SK-N-SH (cell line): ENCODE measurements around the gene LAMTOR4. TPM values are rescaled to one million over a fixed set of nuclear protein-coding genes. Genes with fewer than 3 reads are reported as not detected.

Source experiments
- CTCF ChIA-PET: fragments of 300-600, 350-600 bp; formaldehyde crosslinking; extraction: SDS; loops from one replicate; lab custom pipeline; 2021; lab: Yijun Ruan, JAX
- POLR2A ChIA-PET: fragments of 350-600 bp; sonication (Branson Sonifier 250); formaldehyde crosslinking; extraction: SDS; loops from one replicate; lab custom pipeline; 2020; ENCODE audit warnings: antibody characterized with exemption, inconsistent platforms; lab: Yijun Ruan, JAX
- DNase-seq: peaks from one replicate; pipeline ENCODE4 v3.0.0; 2012
- H2AFZ ChIP-seq: fragments of 200-600 bp; sonication (generic); 2 replicates; pipeline ENCODE4 v1.8.1; 2016; ENCODE audit warnings: antibody characterized with exemption, mild to moderate bottlenecking, low read depth
- H3F3A ChIP-seq: fragments of 200-600 bp; sonication (generic); replicated peaks from 2 replicates; pipeline ENCODE3; 2016; ENCODE audit warnings: antibody characterized with exemption, mild to moderate bottlenecking; ENCODE audit not compliant: insufficient read depth
- H3K27ac ChIP-seq, 2 experiments: fragments of 200-500 bp in 1 of 2; fragments of 200-600 bp in 1 of 2; sonication (Bioruptor generic) in 1 of 2; sonication (generic), shearing (Covaris generic) in 1 of 2; 2 replicates each; pipeline versions ENCODE4 v1.5.1 to v1.6.1; 2014 to 2016; ENCODE audit warnings: low read depth in 2 of 2, inconsistent platforms in 1 of 2, low read length in 1 of 2, mild to moderate bottlenecking in 1 of 2, mixed read lengths in 1 of 2
- H3K27me3 ChIP-seq: fragments of 200-600 bp; sonication (generic), shearing (Covaris generic); 2 replicates; pipeline ENCODE4 v1.6.1; 2016; ENCODE audit warnings: mixed run types; ENCODE audit not compliant: insufficient read depth
- H3K36me3 ChIP-seq, 2 experiments: fragments of 200-500 bp in 1 of 2; fragments of 200-600 bp in 1 of 2; sonication (Bioruptor generic) in 1 of 2; sonication (generic) in 1 of 2; replicated peaks in 1 of 2; 2 replicates each; pipeline versions ENCODE3 to v1.5.1; 2014 to 2016; ENCODE audit warnings: low read length in 1 of 2, mild to moderate bottlenecking in 1 of 2; ENCODE audit not compliant: insufficient read depth in 2 of 2, control insufficient read depth in 1 of 2
- H3K4me1 ChIP-seq, 2 experiments: fragments of 200-500 bp in 1 of 2; fragments of 200-600 bp in 1 of 2; sonication (Bioruptor generic) in 1 of 2; sonication (generic), shearing (Covaris generic) in 1 of 2; 2 replicates each; pipeline versions ENCODE4 v1.5.1 to v1.6.1; 2014 to 2016; ENCODE audit warnings: low read depth in 1 of 2, low read length in 1 of 2, mixed run types in 1 of 2; ENCODE audit not compliant: insufficient read depth in 2 of 2, control insufficient read depth in 1 of 2
- H3K4me2 ChIP-seq: fragments of 200-600 bp; sonication (generic), shearing (Covaris generic); 2 replicates; pipeline ENCODE4 v1.6.1; 2017; ENCODE audit warnings: mixed run types
- H3K4me3 ChIP-seq, 2 experiments: fragments of 200-500 bp in 1 of 2; fragments of 200-600 bp in 1 of 2; sonication (Bioruptor generic) in 1 of 2; sonication (generic), shearing (Covaris generic) in 1 of 2; 2 replicates each; pipeline versions ENCODE4 v1.5.1 to v1.8.1; 2014 to 2016; ENCODE audit warnings: low read depth in 2 of 2, inconsistent platforms in 1 of 2, low read length in 1 of 2, mild to moderate bottlenecking in 1 of 2, mixed read lengths in 1 of 2, moderate library complexity in 1 of 2
- H3K79me2 ChIP-seq: fragments of 200-600 bp; sonication (generic); 2 replicates; pipeline ENCODE4 v1.8.1; 2017; ENCODE audit warnings: mild to moderate bottlenecking; ENCODE audit not compliant: insufficient read depth
- H3K9ac ChIP-seq: fragments of 200-600 bp; sonication (generic); 2 replicates; pipeline ENCODE4 v1.6.1; 2017; ENCODE audit warnings: mixed run types
- H3K9me2 ChIP-seq: fragments of 200-600 bp; sonication (generic); 2 replicates; pipeline ENCODE4 v1.6.1; 2017; ENCODE audit warnings: mixed run types
- H3K9me3 ChIP-seq: fragments of 200-600 bp; sonication (generic); 2 replicates; pipeline ENCODE4 v1.6.1; 2017; ENCODE audit warnings: mixed run types, mild to moderate bottlenecking, moderate library complexity
- H4K20me1 ChIP-seq: fragments of 200-600 bp; sonication (generic); 2 replicates; pipeline ENCODE4 v1.6.1; 2017; ENCODE audit warnings: mild to moderate bottlenecking, mixed run types; ENCODE audit not compliant: insufficient read depth
- CHD2 ChIP-seq: fragments of 150-350 bp; IDR thresholded peaks from 2 replicates; pipeline ENCODE4 v1.6.1; 2018; ENCODE audit warnings: low read length; ENCODE audit not compliant: partially characterized antibody
- CTCF ChIP-seq: fragments of 200-600 bp; sonication (generic); IDR thresholded peaks from 2 replicates; pipeline ENCODE4 v1.6.1; 2017; ENCODE audit warnings: antibody characterized with exemption, mild to moderate bottlenecking, moderate library complexity
- EP300 ChIP-seq, 2 experiments: IDR thresholded peaks; 2 replicates each; pipeline versions ENCODE4 v1.4.0 to v1.6.1; 2012; ENCODE audit warnings: borderline replicate concordance in 1 of 2, low read depth in 1 of 2, low read length in 1 of 2
- EZH2phosphoT487 ChIP-seq: fragments of 200-600 bp; sonication (generic); IDR thresholded peaks from 2 replicates; pipeline ENCODE4 v1.6.1; 2017; ENCODE audit warnings: low read depth, mixed run types, mild to moderate bottlenecking, antibody characterized with exemption, moderate library complexity, borderline replicate concordance
- FOSL2 ChIP-seq: IDR thresholded peaks from 2 replicates; pipeline ENCODE4 v1.4.0; 2012; ENCODE audit warnings: low read depth, mild to moderate bottlenecking, moderate library complexity, borderline replicate concordance
- FOXJ3 ChIP-seq: sonication (generic); formaldehyde crosslinking; IDR thresholded peaks from 2 replicates; pipeline ENCODE4 v1.5.1; 2020; ENCODE audit warnings: mild to moderate bottlenecking, missing genetic modification reagents
- FOXM1 ChIP-seq: IDR thresholded peaks from 2 replicates; pipeline ENCODE4 v1.4.0; 2012; ENCODE audit warnings: low read depth, mild to moderate bottlenecking
- IRF3 ChIP-seq: fragments of 150-350 bp; IDR thresholded peaks from 2 replicates; pipeline ENCODE4 v1.6.1; 2016; ENCODE audit warnings: mild to moderate bottlenecking, low read depth, low read length
- MAX ChIP-seq: IDR thresholded peaks from 2 replicates; pipeline ENCODE4 v1.4.0; 2012; ENCODE audit warnings: low read depth
- MEF2A ChIP-seq: IDR thresholded peaks from 2 replicates; pipeline ENCODE4 v1.4.0; 2012; ENCODE audit warnings: low read depth, borderline replicate concordance
- MXI1 ChIP-seq: IDR thresholded peaks from 2 replicates; pipeline ENCODE4 v1.6.1; 2012; ENCODE audit warnings: mild to moderate bottlenecking, low read depth, low read length, improper control_type of control experiment
- NFIC ChIP-seq: IDR thresholded peaks from 2 replicates; pipeline ENCODE4 v1.4.0; 2012; ENCODE audit warnings: borderline replicate concordance
- PBX3 ChIP-seq: IDR thresholded peaks from 2 replicates; pipeline ENCODE4; 2012
- RAD21 ChIP-seq: IDR thresholded peaks from 2 replicates; pipeline ENCODE4 v1.6.1; 2012; ENCODE audit warnings: mild to moderate bottlenecking, low read length
- RCOR1 ChIP-seq: fragments of 150-350 bp; IDR thresholded peaks from 2 replicates; pipeline ENCODE4 v1.6.1; 2017; ENCODE audit warnings: antibody characterized with exemption, low read length
- RFX5 ChIP-seq: IDR thresholded peaks from 2 replicates; pipeline ENCODE4 v1.6.1; 2012; ENCODE audit warnings: mild to moderate bottlenecking, improper control_type of control experiment, low read length
- SIN3A ChIP-seq: IDR thresholded peaks from 2 replicates; pipeline ENCODE4 v1.6.1; 2012; ENCODE audit warnings: low read depth, mild to moderate bottlenecking, low read length, moderate library complexity, borderline replicate concordance
- SMC3 ChIP-seq: IDR thresholded peaks from 2 replicates; pipeline ENCODE4 v1.6.1; 2012; ENCODE audit warnings: low read depth, low read length, improper control_type of control experiment
- TAF1 ChIP-seq: IDR thresholded peaks from 2 replicates; pipeline ENCODE4 v1.6.1; 2012; ENCODE audit warnings: low read depth, mild to moderate bottlenecking, low read length, moderate library complexity, borderline replicate concordance
- USF1 ChIP-seq: IDR thresholded peaks from 2 replicates; pipeline ENCODE4 v1.4.0; 2012; ENCODE audit warnings: low read depth, borderline replicate concordance
- WGBS: methylation state at CpG from one replicate; pipeline ENCODE4 v1.1.6; 2017; ENCODE audit warnings: low lambda C conversion rate; 5-methylcytosine and 5-hydroxymethylcytosine counted together
- polyA plus RNA-seq, 3 experiments: library from polyadenylated mRNA; depleted of rRNA; stranded (reverse); fragments of >200 nt; gene quantifications; 2 replicates each; pipeline ENCODE4 v1.2.3, GENCODE V29; 2012

Gene LAMTOR4
- polyA plus RNA-seq, 1 of the 3 experiments (the other 2 are of a cell fraction): 630 TPM

- 21% methylated on average over 19 of the region's 19 CpGs for WGBS
- CTCF ChIA-PET: interaction anchor here (1.0 to 5.0 kb wide), 7 partner anchors 9 to 330 kb away, joined by 3 to 40 read pairs (median 4); no protein-coding TSS in a partner anchor
- Histone ChIP-seq H3K4me3 (peak overlapping the region; percentile 69 to 97), H3K9me2 (no peaks in the 10 kb centered on the region), H3K27me3 (no peaks in the 10 kb centered on the region), H3K4me2 (peak overlapping the region; percentile 96), H3K4me1 (peaks cover 3 to 11% of the 10 kb centered on the region in 2 experiments; a peak in 2 of 4 replicates), H4K20me1 (no peaks in the 10 kb centered on the region), H3K79me2 (peaks cover 60% of the 10 kb centered on the region), H3K36me3 (peaks cover 13 to 28% of the 10 kb centered on the region in 2 experiments), H2AFZ (peak overlapping the region; percentile 93), H3F3A (peaks cover 31% of the 10 kb centered on the region), H3K9ac (peak overlapping the region; percentile 78), H3K9me3 (no peaks in the 10 kb centered on the region), H3K27ac (peak overlapping the region; percentile 84)
- peak; percentile 80 for DNase-seq
- POLR2A ChIA-PET: interaction anchor here (1.1 to 2.5 kb wide), 3 partner anchors 14 to 29 kb away, joined by 3 to 15 read pairs (median 3); partner anchors contain the start of genes AP4M1, LAMTOR4 and MCM7
- TF ChIP-seq NFIC (peak; percentile 26; the same call in 1 of the 2 replicates), FOSL2 (no peak), RCOR1 (0 out of 2 replicates have a peak, but pooled peaks have one; percentile 1), RFX5 (no peak), MXI1 (0 out of 2 replicates have a peak, but pooled peaks have one; percentile 7)
These were observed 28.6 kb upstream of the LAMTOR4 start for GRCh38 chr7:100119970-100120732.

- Histone ChIP-seq H4K20me1 (no peaks in the 10 kb centered on the region), H3K27ac (peak overlapping the region; percentile 84; a peak in 2 of 4 replicates), H2AFZ (no peak overlapping the region), H3K4me2 (peak overlapping the region; percentile 96), H3K9me2 (no peaks in the 10 kb centered on the region), H3K36me3 (peaks cover 13 to 29% of the 10 kb centered on the region in 2 experiments), H3K9me3 (no peaks in the 10 kb centered on the region), H3K27me3 (no peaks in the 10 kb centered on the region), H3K9ac (peak overlapping the region; percentile 78), H3F3A (peaks cover 35% of the 10 kb centered on the region), H3K4me3 (peak overlapping the region; percentile 69 to 97), H3K4me1 (peaks cover 9 to 11% of the 10 kb centered on the region in 2 experiments; a peak in 2 of 4 replicates), H3K79me2 (peaks cover 66% of the 10 kb centered on the region)
- TF ChIP-seq MXI1 (no peak), SIN3A (no peak), PBX3 (no peak), FOXJ3 (CRISPR knock-in tag) (no peak), CHD2 (no peak), EZH2phosphoT487 (no peak), SMC3 (no peak), MAX (no peak), CTCF (no peak), EP300 (IDR thresholded peaks at IDR 0.05; ENCODE audit: borderline replicate concordance in 1 of 2, low read depth in 1 of 2, low read length in 1 of 2) (no peak), MEF2A (no peak), NFIC (no peak), IRF3 (no peak), RAD21 (no peak), RFX5 (no peak), TAF1 (no peak), RCOR1 (no peak), USF1 (no peak), FOXM1 (no peak)
- ChIA-PET POLR2A (interaction anchor here (1.1 to 2.5 kb wide), 3 partner anchors 14 to 28 kb away, joined by 3 to 15 read pairs (median 3); partner anchors contain the start of genes AP4M1, LAMTOR4 and MCM7), CTCF (interaction anchor here (0.8 to 5.0 kb wide), 8 partner anchors 9 to 330 kb away, joined by 3 to 40 read pairs (median 4); no protein-coding TSS in a partner anchor)
- DNase-seq: no peak
- WGBS: 33% methylated on average over 1 of the region's 1 CpG
These were observed 28.0 kb upstream of the LAMTOR4 start for GRCh38 chr7:100120733-100121036.
